ENCODE results near the gene ERBB2. TPM values are rescaled to one million over a fixed set of nuclear protein-coding genes. Genes with fewer than 3 reads are reported as not detected.
"Not testable (repeated sequence)": the region's sequence is repeated elsewhere in the genome, so short reads cannot be mapped to it uniquely, and the experiment has no call there.

The ERBB2 gene
- total and polyA plus RNA-seq, 9 donors, result 80.4 to 171 (median 123) TPM

DNA sequence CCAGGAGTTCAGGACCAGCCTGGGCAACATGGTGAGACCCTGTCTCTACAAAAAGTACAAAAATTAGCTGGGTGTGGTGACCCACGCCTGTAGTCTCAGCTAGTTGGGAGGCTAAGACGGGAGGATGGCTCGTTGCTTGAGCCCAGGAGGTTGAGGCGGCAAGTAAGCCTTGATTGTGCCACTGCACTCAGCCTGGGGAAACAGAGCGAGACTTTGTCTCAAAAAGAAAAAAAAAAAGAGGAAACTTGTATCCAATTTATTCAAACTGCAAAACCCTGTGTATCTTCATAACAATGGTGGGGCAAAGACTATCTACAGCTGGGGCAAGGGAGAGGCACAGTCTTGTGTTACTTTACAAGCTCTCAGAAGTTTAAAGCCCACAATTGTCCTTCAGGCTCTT, 59.3 kb downstream of the ERBB2 start:
- peaks cover 7% of the 10 kb centered on the region for H3K4me1 ChIP-seq (ENCODE audit: control insufficient read depth, insufficient read depth, low read length)
- H3K27ac ChIP-seq (ENCODE audit: low read length), result no peak overlapping the region
- H3K36me3 ChIP-seq (ENCODE audit: control insufficient read depth, insufficient read depth, low read length), result no peaks in the 10 kb centered on the region
- 92% methylated on average over 2 of the region's 5 CpGs for WGBS (ENCODE audit: insufficient coverage)
- no peaks in the 10 kb centered on the region for H3K9me3 ChIP-seq (replicated peaks; ENCODE audit: control insufficient read depth, low read depth, low read length)
- no peak for DNase-seq
- H3K4me3 ChIP-seq (ENCODE audit: low read length), result no peak overlapping the region
- peaks cover 15% of the 10 kb centered on the region for H3K27me3 ChIP-seq (ENCODE audit: control insufficient read depth, insufficient read depth, low read length)

DNA sequence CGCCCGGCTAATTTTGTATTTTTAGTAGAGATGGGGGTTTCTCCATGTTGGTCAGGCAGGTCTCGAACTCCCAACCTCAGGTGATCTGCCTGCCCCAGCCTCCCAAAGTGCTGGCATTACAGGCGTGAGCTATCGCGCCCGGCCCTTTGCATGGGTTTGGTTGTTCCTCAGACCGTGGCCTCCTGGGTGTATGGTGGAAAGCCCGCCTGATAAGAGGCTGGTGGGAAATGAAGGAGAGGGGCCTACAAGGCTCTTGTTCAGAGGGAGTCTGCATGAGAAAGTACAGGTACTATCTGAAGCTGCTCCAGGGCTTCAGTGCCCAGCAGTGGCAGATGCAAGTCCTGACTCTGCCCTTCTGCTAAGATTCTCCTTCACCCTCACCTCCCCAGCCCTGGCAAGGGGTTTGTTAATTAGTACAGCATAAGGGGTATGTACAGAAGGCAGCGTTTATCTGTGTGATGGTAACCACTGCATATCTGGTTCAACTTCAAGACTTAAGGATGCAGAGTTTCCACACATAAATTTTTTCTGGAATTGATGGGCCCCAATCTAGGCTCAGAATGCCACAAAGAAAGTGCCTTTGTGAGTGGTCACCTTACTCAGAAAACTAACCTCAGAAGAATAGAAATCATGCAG, 62.1 kb downstream of the ERBB2 start:
- H3K27me3 ChIP-seq (ENCODE audit: control insufficient read depth, insufficient read depth, low read length), result peaks cover 9% of the 10 kb centered on the region
- DNase-seq, result no peak
- 88% methylated on average over 7 of the region's 10 CpGs for WGBS (ENCODE audit: insufficient coverage)

DNA sequence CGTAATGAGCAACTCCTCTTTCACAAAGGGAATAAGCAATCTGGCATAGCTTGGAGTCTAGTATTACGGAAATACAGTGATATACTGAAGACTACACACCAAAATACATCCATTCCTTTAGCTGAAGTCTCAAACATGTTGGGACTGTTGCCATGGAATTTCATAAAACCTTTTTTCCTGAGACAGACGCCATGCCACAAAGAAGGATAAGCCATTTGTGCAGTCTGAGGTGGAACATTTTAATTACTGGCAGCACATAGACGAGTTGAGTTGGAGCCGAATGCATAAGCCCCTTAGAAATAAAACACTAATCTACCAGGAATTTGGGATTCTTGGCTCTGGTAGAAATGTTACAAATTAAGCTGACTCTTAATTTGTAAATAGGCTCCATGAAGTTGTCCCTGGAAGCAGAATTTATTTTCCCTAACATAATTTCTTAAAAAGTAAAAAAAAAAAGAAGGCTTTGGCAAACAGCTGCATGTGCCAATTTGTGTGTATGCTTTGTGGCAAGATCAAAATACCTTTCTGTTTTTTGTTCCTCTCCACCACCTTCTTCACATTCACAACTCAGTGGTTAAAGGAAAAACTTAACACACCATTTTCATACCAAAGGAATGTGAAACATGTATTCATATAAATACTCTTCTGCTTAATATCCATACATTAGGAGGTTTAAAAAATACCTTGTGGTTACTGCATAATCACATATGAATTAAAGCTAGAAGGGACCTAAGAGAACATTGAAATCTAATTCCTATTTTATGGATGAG, 63.4 kb downstream of the ERBB2 start:
- Histone ChIP-seq H3K9me3 (replicated peaks; ENCODE audit: control insufficient read depth, low read depth, low read length) (no peaks in the 10 kb centered on the region), H3K27me3 (ENCODE audit: control insufficient read depth, insufficient read depth, low read length) (peaks cover 7% of the 10 kb centered on the region), H3K36me3 (ENCODE audit: control insufficient read depth, insufficient read depth, low read length) (no peaks in the 10 kb centered on the region), H3K4me1 (ENCODE audit: control insufficient read depth, insufficient read depth, low read length) (no peaks in the 10 kb centered on the region), H3K27ac (ENCODE audit: low read length) (no peak overlapping the region), H3K4me3 (ENCODE audit: low read length) (no peak overlapping the region)
- peak; percentile 62 for DNase-seq
- WGBS (ENCODE audit: insufficient coverage), result no CpG with 5 or more reads among the region's 5 CpGs

More for the DNA sequence above, 62.1 kb downstream of the ERBB2 start:
- H3K27ac ChIP-seq (ENCODE audit: low read length), result no peak overlapping the region
- no peak overlapping the region for H3K4me3 ChIP-seq (ENCODE audit: low read length)
- H3K9me3 ChIP-seq (replicated peaks; ENCODE audit: control insufficient read depth, low read depth, low read length), result no peaks in the 10 kb centered on the region
- no peaks in the 10 kb centered on the region for H3K36me3 ChIP-seq (ENCODE audit: control insufficient read depth, insufficient read depth, low read length)
- no peaks in the 10 kb centered on the region for H3K4me1 ChIP-seq (ENCODE audit: control insufficient read depth, insufficient read depth, low read length)

DNA sequence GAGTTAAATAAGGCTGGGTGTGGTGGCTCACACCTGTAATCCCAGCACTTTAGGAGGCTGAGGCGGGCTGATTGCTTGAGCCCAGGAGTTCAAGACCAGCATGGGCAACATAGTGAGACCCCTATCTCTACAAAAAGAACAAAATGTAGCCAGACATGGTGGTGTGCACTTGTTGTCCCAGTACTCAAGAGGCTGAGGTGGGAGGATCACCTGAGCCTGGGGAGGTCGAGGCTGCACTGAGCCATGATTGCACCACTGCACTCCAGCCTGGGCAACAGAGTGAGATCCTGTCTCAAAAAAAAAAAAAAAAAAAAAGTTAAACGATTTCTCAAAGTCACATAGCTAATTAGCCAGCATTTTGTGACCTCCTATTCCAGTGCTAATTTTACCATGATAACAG, 64.3 kb downstream of the ERBB2 start:
- DNase-seq; H3K36me3 ChIP-seq (ENCODE audit: control insufficient read depth, insufficient read depth, low read length); H3K27me3 ChIP-seq (ENCODE audit: control insufficient read depth, insufficient read depth, low read length); H3K27ac ChIP-seq (ENCODE audit: low read length); H3K4me1 ChIP-seq (ENCODE audit: control insufficient read depth, insufficient read depth, low read length); H3K4me3 ChIP-seq (ENCODE audit: low read length); H3K9me3 ChIP-seq (replicated peaks; ENCODE audit: control insufficient read depth, low read depth, low read length): not testable (repeated sequence)
- WGBS (ENCODE audit: insufficient coverage), result no CpG with 5 or more reads among the region's 3 CpGs

DNA sequence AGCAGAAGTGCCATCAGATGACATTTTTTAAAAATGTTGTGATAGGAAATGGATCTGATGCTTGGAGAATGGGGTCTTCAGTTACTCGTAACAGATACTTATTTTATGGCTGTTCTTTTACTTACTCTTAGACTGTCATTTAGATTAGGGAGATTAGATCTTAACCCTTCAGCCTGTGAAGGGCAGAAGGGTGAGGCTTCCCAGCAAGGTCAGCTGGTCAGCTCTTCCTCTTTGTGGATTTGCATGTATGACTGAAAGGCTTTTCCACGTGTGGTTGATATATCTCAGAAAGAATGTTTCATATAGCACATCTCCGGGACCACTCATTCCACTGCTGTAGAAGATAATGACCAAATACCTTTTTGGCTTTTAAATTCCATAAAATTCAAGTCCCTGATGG, 65.3 kb downstream of the ERBB2 start:
- no peak for DNase-seq
- H3K27me3 ChIP-seq (ENCODE audit: control insufficient read depth, insufficient read depth, low read length), result peaks cover 7% of the 10 kb centered on the region

DNA sequence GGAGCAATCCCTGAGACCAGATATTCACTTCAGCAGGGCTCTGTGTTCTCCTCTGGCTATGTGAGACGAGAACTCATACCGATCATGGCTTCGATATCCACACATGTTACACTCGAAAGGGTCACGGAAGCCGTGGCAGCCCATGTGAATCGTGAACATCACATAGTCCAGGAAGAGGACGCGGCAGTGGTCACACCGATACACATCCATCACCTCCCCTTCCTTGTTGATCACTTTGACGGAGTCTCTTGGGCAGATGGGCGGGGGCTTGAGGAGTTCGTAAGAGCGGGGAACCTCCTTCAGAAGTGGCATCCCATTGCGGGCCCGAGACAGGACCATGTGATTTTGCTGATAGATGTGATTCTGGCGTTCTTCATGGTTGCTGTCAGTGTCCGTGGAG, 65.9 kb downstream of the ERBB2 start:
- Histone ChIP-seq H3K4me1 (ENCODE audit: control insufficient read depth, insufficient read depth, low read length) (no peaks in the 10 kb centered on the region), H3K9me3 (replicated peaks; ENCODE audit: control insufficient read depth, low read depth, low read length) (no peaks in the 10 kb centered on the region), H3K36me3 (ENCODE audit: control insufficient read depth, insufficient read depth, low read length) (no peaks in the 10 kb centered on the region), H3K27me3 (ENCODE audit: control insufficient read depth, insufficient read depth, low read length) (peaks cover 7% of the 10 kb centered on the region), H3K27ac (ENCODE audit: low read length) (no peak overlapping the region), H3K4me3 (ENCODE audit: low read length) (no peak overlapping the region)
- WGBS (ENCODE audit: insufficient coverage), result 92% methylated on average over 14 of the region's 18 CpGs
- DNase-seq, result no peak

More for the DNA sequence above, 65.3 kb downstream of the ERBB2 start:
- no CpG with 5 or more reads among the region's 3 CpGs for WGBS (ENCODE audit: insufficient coverage)
- Histone ChIP-seq H3K27ac (ENCODE audit: low read length) (no peak overlapping the region), H3K4me3 (ENCODE audit: low read length) (no peak overlapping the region), H3K4me1 (ENCODE audit: control insufficient read depth, insufficient read depth, low read length) (no peaks in the 10 kb centered on the region), H3K9me3 (replicated peaks; ENCODE audit: control insufficient read depth, low read depth, low read length) (no peaks in the 10 kb centered on the region), H3K36me3 (ENCODE audit: control insufficient read depth, insufficient read depth, low read length) (no peaks in the 10 kb centered on the region)

DNA sequence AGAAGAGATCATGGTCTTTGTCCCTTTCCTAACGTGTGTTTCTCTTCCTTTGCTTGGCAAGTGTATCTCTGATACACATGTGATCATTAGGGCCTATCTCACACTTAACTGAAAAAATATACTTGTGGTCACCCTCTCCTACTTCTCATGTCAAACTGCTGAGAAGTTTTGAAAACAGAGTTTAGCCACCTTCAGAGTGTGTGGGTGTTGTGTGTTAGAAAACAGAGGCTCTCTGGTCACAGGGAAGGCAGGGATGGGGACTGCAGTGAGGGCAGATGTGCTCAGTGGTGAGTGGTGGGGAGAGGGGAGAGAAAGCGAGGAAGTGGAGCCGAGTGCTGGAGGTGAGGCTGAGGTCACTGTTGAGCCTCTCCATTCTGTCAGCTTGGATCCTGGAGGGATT, 67.3 kb downstream of the ERBB2 start:
- H3K4me1 ChIP-seq (ENCODE audit: control insufficient read depth, insufficient read depth, low read length), result no peaks in the 10 kb centered on the region
- H3K27ac ChIP-seq (ENCODE audit: low read length), result no peak overlapping the region
- no peaks in the 10 kb centered on the region for H3K9me3 ChIP-seq (replicated peaks; ENCODE audit: control insufficient read depth, low read depth, low read length)
- no peaks in the 10 kb centered on the region for H3K36me3 ChIP-seq (ENCODE audit: control insufficient read depth, insufficient read depth, low read length)
- no peak for DNase-seq
- H3K4me3 ChIP-seq (ENCODE audit: low read length), result no peak overlapping the region
- WGBS (ENCODE audit: insufficient coverage), result 40% methylated on average over 1 of the region's 3 CpGs
- H3K27me3 ChIP-seq (ENCODE audit: control insufficient read depth, insufficient read depth, low read length), result peaks cover 5% of the 10 kb centered on the region

DNA sequence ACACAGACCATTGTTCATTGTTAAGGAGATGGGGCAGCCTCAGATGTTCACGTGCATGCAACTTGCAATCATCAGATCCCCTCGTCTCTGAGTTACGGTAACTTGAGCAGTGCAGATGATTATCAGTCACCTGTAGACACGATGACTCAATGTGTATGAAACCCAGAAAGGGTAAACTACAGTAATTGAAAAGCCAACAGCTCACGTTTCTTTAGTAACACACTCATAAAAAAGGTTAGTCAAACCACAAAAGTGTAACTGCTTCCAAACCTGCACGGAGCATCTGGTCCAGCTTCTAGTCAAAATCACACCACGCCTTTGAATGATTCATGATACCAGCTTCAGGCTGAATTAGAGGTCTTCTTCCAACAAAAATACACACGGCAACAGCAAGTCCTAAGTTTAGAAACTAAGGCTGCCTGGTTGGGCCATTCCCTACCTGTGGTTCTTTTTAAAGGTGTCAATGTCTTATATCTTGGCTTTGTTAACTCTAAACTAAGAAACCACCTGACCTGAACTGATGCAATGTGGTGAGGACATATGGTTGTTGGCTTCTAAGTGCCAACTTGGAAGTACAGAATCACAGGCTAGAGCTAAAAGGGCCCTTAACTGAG, 70.2 kb downstream of the ERBB2 start:
- 50% methylated on average over 7 of the region's 8 CpGs for WGBS (ENCODE audit: insufficient coverage)
- Histone ChIP-seq H3K4me3 (ENCODE audit: low read length) (no peak overlapping the region), H3K9me3 (replicated peaks; ENCODE audit: control insufficient read depth, low read depth, low read length) (no peaks in the 10 kb centered on the region), H3K27me3 (ENCODE audit: control insufficient read depth, insufficient read depth, low read length) (peaks cover 9% of the 10 kb centered on the region), H3K4me1 (ENCODE audit: control insufficient read depth, insufficient read depth, low read length) (no peaks in the 10 kb centered on the region), H3K27ac (ENCODE audit: low read length) (no peak overlapping the region), H3K36me3 (ENCODE audit: control insufficient read depth, insufficient read depth, low read length) (no peaks in the 10 kb centered on the region)
- no peak for DNase-seq

DNA sequence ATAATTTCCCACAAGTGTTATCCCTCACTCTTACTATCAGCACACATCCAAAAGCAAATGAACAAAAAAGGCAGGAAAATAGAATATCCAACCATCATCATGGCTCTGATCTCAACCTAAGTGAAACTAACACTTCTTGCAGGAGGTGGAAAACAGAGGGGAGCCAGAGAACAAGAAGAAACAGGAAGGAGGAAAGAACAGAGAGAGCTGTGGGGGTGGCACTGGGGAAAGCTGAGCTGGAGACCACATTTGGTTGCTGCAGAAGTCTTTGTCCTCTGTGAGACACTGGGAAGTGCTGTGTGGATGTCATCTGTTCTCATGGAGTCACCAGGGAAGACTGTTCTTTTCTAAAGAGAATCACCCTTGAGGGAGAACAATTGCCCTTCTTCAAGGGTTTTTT, 72.6 kb downstream of the ERBB2 start:
- H3K36me3 ChIP-seq (ENCODE audit: control insufficient read depth, insufficient read depth, low read length), result no peaks in the 10 kb centered on the region
- no peak overlapping the region for H3K4me3 ChIP-seq (ENCODE audit: low read length)
- H3K9me3 ChIP-seq (replicated peaks; ENCODE audit: control insufficient read depth, low read depth, low read length), result no peaks in the 10 kb centered on the region
- peaks cover 8% of the 10 kb centered on the region for H3K27me3 ChIP-seq (ENCODE audit: control insufficient read depth, insufficient read depth, low read length)
- H3K4me1 ChIP-seq (ENCODE audit: control insufficient read depth, insufficient read depth, low read length), result no peaks in the 10 kb centered on the region
- H3K27ac ChIP-seq (ENCODE audit: low read length), result no peak overlapping the region
- no peak for DNase-seq
